ENCODE data around the gene BRPF3.

Gene BRPF3

DNA sequence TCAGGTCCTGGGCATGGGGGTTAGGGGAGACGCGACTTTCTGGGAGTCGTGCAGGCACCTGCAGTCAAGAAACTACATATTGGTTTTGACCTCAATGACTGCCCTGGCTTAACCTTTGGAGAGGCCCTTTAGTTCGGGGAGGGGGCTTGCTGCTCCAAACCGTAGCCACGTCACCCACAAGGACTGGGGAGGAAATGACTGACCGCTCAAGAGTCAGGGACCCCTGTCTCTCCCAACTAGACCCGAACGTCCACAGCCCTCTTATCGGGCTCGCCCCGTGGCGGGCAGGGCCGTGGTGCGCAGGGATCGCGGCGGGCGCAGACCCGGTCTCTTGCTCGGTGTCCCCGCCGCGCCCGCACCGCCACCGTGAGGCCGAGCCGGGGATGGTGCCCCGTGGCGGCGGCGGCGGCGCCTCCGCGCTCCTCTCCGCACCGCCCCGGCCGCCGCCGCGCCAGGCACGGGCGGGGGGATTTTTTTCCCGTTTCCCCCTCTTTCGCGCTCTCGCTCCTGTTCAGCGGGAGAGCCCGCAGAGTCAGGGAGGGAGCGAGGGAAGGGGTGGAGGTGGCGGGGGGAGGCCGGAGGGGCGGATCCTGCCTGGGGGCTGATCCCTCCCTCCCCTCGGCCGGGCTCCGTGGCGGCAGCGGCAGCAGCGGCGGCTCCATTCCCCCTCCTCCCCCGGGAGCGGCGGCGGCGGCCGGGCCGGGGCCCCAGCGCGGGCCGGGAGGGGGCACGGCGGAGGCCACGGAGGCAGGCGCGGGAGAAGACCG, at the start of gene BRPF3:
Gene BRPF3, plus strand, starts transcription at position 632 of the 767 bp plus-strand sequence. CDS start 3,579 bp downstream, outside the sequence.
- DNase-seq, result peak; percentile 77

DNA sequence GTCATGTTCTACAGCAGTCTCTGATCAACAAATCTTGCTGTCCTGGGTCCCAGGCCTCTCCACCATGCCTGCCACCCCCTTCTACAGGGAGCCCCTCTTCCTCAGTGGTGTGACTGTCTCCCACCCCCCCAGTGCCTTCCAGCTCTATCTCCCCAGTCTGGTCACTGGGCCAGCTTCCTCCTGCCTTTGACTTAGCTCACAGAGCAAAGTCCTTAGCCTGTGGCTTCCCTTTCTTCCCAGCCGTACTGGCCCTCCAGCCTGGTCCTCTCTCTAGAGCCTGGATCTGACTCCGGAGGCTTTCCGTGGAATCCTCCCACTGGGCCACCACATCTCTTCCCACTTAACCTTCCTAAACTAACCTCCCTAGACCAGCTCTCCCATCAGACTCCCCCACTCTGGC, 49.2 kb upstream of the BRPF3 start:
- DNase-seq, result no peak

DNA sequence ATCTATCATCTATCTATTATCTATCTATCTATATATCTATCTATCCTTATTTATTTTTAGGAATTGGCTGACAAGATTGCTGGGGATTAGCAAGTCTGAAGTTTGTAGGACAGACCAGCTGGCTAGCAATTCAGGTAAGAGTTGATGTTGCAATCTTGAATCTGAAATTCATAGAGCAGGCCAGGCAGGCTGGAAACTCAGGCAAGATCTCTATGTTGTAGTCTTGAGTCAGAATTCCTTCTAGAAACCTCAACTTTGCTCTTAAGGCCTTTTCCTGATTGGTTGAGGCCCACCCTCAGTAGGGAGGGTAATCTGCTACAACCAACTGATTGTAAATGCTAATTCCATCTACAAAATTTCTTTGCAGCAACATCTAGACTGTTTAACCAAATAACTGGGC, 47.1 kb upstream of the BRPF3 start:
- DNase-seq, result no peak

DNA sequence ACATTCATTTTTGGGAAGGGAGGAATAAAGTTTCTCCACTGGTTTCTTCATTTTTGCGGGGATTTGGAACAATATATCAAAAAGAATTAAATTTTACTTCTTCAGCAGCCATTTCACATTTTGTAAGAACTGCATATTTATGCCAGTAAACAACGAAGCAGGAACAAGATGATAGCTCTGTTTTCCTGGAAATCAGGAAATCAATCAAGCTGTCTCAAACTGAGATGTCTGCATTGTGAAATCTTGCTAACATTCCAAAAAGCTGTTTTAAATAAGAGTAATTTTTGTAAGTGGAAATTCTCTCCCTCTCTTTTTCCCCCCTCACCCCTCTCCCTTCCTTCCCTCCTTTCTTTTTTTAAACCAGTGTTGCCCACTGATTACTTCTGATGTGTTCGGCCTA, 46.3 kb upstream of the BRPF3 start:
- DNase-seq, result no peak

DNA sequence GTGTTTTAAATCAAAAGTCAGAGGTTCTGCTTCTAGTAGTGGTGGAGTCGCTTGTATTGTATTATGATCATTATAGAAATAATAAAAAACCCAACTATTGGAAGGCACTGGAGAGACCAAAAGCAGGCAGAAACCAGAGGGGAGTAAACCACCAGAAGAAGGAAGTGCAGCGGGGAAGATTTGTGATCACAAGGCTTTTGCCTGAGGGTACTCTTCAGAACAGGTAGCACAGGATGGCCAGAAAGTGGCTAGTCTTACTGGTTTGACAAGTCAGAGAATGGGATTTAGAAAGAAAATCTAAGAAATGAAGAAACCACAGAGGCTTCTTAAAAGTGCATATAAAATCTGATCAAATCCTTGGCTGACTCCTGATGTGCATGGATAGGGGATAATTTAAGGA, 42.3 kb upstream of the BRPF3 start:
- no peak for DNase-seq

DNA sequence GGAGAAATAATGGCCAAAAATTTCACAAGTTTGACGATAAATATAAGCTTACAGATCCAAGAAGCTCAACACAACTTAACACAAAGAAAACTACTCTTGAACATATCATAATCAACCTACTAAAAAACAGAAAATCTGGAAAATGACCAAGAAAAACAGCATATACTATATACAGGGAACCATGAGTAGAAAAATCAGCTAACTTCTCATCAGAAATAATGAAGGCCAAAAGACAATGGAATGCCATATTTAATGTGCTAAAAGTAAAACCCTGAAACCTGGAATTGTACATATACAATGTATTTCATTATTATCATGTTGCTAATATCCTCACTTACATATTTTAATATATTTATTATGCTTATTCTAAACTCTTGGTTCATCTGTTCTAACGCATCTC, 40.9 kb upstream of the BRPF3 start:
- DNase-seq, result no peak

DNA sequence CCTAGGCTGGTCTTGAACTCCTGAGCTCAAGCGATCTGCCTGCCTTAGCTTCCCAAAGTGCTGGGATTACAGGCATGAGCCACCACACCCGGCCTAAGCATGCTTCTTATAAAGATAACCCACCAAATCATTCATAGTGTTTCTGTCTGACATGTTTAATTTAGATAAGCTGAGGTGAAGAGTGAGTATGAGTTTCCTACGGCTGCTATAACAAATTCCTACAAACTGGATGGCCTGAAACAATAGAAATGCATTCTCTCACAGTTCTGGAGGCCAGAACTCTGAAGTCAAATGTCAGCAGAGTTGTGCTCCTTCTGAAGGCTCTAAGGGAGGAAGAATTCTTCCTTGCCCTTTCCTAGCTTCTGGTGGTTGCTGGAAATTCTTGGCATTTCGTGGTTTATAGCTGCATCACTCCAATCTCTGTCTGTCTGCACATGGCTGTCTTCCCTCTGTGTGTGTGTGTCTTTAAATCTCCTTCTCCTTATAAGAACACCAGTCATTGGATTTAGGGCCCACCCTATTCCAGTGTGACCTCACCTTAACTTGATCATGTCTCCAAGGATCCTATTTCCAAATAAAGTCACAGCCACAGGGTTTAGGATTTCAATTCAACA, 36.3 kb upstream of the BRPF3 start:
- no peak for DNase-seq

DNA sequence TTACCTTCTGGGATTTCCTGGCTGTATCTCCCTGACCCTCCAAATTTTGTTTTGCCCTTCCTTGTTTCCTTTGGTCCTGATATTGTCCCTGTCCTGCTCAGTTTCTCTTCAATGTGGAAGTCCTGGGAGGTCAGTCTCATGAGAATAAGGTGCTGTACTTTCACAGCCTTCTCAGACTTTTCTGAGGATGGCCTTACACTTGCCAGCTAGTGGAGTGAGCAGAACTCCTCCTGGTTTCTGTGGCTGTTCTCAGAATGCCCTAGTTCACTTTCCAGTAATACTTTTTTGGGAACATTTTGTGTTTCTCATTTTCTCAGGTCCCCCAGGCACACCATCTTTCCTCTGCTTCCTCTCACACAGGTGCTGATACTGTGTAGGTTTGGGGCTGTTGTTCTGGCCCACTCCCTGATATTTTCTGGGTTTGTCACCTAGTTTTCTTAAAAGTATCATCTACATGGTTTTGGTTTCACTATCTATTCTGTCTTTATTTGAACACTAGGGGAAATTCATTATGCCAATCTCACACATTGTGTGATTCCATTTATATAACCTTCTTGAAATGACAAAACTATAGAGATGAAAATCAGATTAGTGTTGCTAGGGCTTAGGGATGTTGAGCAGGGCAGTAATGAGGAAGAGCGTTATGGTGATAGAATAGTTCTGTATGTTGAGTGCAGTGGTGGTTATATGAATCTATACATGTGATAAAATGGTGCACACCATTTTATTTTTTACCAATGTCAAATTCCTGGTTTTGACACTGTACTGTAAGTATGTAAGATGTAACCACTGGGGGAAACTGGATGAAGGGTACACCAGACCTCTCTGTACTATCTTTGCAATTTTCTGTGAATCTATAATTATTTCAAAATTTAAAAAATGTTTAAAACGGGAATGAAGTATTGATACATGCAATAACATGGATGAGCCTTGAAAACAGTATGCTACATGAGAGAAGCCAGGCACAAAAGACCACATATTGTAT, 27.2 kb upstream of the BRPF3 start:
- no peak for DNase-seq

DNA sequence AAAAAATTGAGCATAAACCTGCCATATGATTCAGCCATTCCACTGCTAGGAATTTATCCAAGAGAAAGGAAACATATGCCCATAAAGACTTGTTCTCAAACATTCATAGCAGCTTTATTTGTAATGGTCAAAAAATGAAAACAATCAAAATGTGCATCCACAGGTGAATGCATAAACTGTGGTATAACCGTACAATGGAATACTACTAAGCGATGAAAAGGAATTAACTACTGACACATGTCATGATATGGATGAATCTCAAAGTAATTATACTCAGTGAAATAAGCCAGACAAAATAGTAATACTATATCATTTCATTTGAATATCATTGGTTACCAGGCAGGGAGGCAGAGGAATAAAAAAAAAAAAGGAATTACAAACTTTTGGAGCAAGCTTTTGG, 25.8 kb upstream of the BRPF3 start:
- DNase-seq, result no peak

DNA sequence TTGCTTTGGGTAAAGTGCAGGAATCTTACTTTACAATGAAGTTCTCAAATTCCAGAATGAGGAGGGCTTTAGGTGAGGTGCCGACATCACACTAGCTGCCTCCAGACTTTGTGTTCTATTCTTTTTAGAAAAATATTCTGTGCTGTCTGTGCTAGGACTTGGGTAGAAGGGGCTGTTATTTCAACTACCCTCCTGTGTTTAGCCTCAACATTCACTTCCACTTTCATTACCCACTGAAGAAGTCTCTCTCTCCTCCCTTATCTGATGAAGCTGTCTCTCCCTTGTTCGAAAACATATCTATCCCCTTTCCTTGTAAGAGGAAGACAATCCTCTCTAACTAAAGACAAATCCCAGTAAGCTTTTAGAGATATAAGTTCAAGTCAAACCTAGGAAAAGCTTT, 25.0 kb upstream of the BRPF3 start:
- no peak for DNase-seq

DNA sequence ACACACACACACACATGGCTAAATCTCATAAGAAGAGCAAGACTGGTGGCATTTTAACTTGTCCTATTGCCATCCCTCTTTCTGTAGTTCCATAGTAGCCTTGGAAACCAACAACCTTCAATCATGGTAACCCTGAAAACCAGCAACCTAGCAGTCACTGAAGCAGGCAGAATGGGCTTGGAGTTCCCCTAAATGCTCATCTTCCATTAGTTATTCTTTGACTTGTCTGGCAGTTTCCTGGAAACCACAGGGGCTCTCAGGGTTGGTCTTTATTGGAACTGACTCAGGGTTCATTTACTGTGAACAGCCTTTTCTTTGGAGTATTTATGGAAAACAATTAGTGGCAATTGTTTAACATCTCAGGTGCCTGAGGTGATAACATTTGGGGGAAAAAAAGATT, 19.4 kb upstream of the BRPF3 start:
- DNase-seq, result no peak

DNA sequence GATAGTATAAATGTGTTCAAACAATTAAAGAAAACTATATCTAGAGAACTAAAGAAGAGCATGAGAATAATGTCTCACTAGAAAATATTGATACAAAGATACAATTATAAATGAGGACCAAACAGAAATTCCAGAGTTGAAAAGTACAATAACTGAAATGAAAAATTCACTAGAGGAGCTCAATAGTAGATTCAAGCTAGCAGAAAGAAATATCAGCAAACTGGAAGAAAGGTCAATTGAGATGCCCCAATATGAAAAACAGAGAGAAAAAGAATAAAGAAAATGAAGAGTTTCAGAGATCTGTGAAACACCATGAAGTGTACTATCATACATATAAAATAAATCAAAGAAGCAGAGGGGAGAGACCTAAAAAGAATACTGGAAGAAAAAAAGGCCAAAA, 18.0 kb upstream of the BRPF3 start:
- no peak for DNase-seq

DNA sequence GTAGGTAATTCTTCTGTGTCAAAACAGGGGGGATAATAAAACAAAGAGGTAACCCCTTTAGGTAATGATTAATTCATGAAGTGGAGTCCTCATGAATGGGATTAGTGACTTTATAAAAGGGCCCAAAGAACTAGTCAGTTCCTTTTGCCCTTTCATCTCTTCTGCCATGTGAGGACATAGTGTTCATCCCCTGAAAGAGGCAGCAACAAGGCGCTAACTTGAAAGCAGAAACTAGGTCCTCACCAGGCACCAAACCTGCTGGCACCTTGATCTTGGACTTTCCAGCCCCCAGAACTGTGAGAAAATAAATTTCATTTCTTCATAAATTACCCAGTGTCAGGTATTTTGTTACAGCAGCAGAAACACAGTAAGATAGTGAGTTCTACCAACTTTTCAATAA, 16.4 kb upstream of the BRPF3 start:
- DNase-seq, result no peak

DNA sequence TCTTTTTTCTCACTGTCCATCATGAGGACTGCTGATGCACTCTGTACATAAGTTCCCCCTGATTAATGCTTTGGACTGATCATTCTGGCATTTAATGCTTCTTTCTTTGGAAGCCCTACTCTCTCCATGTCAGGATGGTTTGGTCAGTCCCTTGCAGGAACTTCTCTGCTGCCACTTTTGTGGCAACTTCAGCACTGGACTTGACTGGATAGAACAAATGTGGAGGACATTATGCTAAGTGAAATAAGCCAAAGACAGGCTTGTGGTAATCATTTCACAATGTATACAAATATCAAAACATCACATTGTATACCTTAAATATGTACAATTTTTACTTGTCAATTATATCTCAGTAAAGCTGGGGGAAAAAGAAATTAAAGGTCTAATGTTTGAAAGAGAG, 12.2 kb upstream of the BRPF3 start:
- DNase-seq, result no peak

DNA sequence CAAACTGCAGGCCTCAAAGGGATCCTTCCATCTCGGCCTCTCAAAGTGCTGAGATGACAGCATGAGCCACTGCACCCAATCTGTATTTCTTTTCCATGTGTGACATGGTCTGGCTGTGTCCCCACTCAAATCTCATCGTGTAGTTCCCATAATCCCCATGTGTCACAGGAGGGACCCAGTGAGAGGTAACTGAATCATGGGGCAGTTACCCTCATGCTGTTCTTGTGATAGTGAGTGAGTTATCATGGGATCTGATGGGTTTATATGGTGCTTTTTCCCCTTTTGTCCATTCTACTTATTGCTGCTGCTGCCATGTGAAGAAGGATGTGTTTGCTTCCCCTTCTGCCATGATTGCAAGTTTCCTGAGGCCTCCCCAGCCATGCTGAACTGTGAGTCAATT, 10.3 kb upstream of the BRPF3 start:
- no peak for DNase-seq

DNA sequence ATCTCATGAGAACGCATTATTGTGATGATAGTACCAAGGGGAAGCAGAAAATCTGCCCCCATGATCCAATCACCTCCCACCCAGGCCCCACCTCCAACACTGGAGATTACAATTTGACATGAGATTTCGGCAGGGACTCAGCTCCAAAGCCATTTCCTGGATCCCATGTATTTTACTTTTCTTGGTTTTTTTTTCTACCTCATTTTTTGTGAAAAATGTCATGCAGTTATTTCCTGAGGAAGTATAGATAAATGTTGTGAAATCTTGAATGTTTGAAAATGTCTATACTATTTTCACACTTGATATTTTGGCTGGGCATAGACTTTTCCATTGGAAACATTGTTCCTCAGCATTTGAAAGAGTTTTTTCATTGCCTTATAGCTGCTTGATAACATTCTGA, 9.1 kb upstream of the BRPF3 start:
- DNase-seq, result no peak

DNA sequence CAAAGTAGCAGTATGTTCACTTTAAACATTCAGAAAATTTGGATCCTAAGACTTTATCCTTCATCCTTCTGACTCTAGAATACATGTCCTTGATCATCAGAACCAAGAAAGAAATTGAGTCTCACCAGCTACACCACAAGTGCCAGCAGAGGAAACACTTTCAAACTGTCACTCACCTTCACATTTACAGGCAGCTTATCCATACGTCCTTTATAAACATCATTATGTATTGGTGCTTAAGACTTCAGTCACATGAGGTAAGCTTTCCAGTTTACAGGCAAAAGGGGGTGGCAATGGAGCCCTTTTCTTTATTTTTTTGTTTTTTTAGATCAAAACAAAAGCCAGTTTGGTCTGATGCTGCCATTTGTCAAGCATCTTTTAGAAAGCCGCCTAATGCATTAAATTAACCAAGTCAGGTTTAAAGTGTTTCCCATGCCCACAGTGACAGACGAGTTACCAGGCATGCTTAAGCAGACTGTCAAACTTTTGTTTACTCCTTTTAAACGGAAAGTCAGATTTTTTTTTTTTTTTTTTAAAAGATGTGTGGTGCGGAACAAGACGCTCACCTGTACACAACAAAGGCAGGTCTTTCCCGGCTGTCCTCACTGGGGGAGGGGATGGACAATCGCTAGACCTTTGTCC, 952 bp upstream of the BRPF3 start:
- peak; percentile 14 for DNase-seq

DNA sequence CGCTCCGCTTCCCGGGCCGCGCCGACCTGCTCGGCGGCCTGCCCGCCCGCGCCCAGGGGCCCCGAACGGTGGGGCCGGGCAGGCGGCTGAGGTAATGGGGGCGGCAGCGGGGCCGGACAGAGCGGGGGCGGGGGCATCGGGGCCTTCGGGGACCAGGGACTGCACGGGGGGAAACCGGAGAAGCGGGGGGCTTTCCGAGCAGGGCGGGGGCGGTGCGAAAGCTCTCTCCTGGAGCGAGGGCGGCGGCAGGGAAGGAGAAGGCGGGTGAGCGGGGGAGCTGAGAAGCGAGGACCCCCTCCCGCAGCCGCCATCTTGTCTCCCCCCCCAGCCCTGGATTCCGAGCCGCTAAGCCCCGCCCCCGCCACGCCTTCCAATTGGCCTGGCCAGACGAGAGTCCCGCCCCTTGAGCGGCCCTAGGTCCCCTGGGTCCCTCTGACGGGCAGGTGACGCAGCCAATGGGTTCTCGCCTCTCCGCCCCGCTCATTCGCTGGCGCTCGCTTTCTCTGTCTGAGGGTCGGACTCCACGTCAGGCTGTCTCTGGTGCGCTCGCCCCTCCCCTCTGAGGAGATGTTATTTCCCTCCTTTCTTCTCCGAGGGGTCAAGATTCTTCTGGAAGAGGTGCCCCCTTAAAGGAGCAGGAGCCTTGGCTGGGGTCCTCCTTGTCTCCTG, 470 bp downstream of the BRPF3 start:
- peak; percentile 96 for DNase-seq

DNA sequence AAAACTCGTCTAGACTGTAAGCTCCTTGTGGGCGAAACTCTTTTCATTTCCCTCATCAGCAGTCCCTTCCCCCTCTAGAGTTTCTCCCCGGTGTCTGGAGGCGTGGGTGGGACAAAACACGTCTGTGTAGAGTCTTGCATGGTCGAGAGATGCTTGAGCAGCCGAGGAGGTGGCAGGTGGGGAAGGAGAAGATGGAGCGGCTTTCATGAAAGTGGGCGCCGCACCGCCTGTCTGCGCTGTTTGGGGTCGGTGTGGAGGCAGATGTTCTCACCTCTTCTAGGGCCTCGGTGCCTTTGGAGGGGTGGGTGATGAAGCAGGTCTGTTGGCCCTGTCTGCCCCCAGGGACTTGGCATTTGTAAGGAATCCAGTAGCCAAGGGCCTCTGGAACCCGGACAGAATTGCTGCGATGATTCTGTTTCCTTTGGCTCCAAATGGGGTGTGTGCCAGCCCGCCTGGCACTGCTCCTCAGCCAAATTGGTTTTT, 1.2 kb downstream of the BRPF3 start:
- no peak for DNase-seq

DNA sequence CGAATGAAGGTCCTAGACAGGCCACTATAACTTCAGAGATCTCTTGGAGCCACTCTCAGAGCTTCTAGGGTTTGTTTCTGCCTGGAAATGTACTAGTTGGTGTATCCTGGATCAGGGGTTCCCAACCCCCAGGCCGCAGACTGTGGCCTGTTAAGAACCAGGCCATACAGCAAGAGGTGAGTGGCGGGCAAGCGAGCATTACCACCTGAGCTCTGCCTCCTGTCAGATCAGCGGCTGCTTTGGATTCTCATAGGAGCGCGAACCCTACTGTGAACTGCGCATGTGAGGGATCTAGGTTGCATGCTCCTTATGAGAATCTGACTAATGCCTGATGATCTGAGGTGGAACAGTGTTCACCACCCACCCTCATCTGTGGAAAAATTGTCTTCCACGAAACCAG, 2.4 kb downstream of the BRPF3 start:
- DNase-seq, result no peak

DNA sequence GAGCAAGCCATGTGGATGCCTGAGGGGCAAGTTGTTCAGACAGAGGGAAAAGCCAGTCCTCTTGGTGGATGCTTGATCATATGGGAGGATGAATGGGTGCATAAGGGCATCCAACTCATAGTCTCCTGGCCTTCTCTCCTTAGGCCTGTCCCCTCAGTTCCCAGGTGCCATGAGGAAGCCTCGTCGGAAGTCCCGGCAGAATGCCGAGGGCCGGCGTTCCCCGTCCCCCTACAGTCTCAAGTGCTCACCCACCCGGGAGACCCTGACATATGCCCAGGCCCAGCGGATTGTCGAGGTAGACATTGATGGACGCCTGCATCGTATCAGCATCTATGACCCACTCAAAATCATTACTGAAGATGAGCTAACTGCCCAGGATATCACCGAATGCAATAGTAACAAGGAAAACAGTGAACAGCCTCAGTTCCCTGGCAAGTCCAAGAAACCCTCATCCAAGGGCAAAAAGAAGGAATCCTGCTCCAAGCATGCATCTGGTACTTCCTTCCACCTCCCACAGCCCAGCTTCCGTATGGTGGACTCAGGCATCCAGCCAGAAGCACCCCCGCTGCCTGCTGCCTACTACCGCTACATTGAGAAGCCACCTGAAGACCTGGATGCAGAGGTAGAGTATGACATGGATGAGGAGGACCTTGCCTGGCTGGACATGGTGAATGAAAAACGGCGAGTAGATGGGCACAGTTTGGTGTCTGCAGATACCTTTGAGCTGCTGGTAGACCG, 3.8 kb downstream of the BRPF3 start:
- no peak for DNase-seq
